ENCODE results near the gene SPTB. TPM values are rescaled to one million over a fixed set of nuclear protein-coding genes. Genes with fewer than 3 reads are reported as not detected.

Gene SPTB
- total RNA-seq, 4 donors from 2014 or later: 123 to 554 (median 266) TPM

GRCh38 chr14:64877846-64878245 is 1.9 kb downstream of the SPTB start:
- no peak for TF ChIP-seq POLR2A (IDR thresholded peaks at IDR 0.05)
- no peak for TF ChIP-seq CTCF (IDR thresholded peaks at IDR 0.05 in 4 of 5, conservative IDR thresholded peaks at IDR 0.05 in 1 of 5)
- in situ Hi-C loops (cut with MboI; ENCODE audit: low sequenced_read_pairs in 4 of 4) (loop anchor here in 2 of 4 donors (5.0 kb wide), 2 partner anchors 36 to 51 kb away; no protein-coding TSS in a partner anchor), intact Hi-C loops (cut with DNase I; ENCODE audit: low total_unique reads) (no loop called here)
- ATAC-seq (no peak), DNase-seq (peak in 1 of 2 donors; percentile 27)
- Histone ChIP-seq H3K4me1 (peaks cover 43 to 64% of the 10 kb centered on the region in 2 donors), H3K36me3 (no peaks in the 10 kb centered on the region), H3K4me3 (peak overlapping the region; percentile 30 to 84 (median 74)), H3K9me3 (no peaks in the 10 kb centered on the region), H3K27ac (peak overlapping the region; percentile 98 to 100 (median 98)), H3K27me3 (peaks cover 0 to 2% (median 0%) of the 10 kb centered on the region in 3 donors)

- no peak for DNase-seq
- no peak for ATAC-seq
- H3K9me3 ChIP-seq: no peaks in the 10 kb centered on the region
- H3K27me3 ChIP-seq: no peaks in the 10 kb centered on the region
- TF ChIP-seq CTCF (IDR thresholded peaks at IDR 0.05 in 4 of 5, conservative IDR thresholded peaks at IDR 0.05 in 1 of 5): no peak
- no peak for TF ChIP-seq POLR2A (IDR thresholded peaks at IDR 0.05)
- H3K36me3 ChIP-seq: no peaks in the 10 kb centered on the region
- no peak overlapping the region for H3K4me3 ChIP-seq
- peaks cover 68 to 83% of the 10 kb centered on the region in 2 donors for H3K4me1 ChIP-seq
- intact Hi-C loops (cut with DNase I; ENCODE audit: low total_unique reads) (no loop called here), in situ Hi-C loops (cut with MboI; ENCODE audit: low sequenced_read_pairs in 4 of 4) (loop anchor here in 2 of 4 donors (5.0 kb wide), 2 partner anchors 33 to 48 kb away; no protein-coding TSS in a partner anchor)
- peak overlapping the region; percentile 98 to 100 (median 98) for H3K27ac ChIP-seq
Measured at GRCh38 chr14:64875350-64875749, 4.4 kb downstream of the SPTB start.

- Histone ChIP-seq H3K36me3 (no peaks in the 10 kb centered on the region), H3K4me3 (peak overlapping the region in 1 of 4 donors; percentile 6), H3K27me3 (no peaks in the 10 kb centered on the region), H3K4me1 (peaks cover 78 to 92% of the 10 kb centered on the region in 2 donors), H3K27ac (peak overlapping the region; percentile 98 to 100 (median 98)), H3K9me3 (no peaks in the 10 kb centered on the region)
- intact Hi-C loops (cut with DNase I; ENCODE audit: low total_unique reads): no loop called here
- TF ChIP-seq POLR2A (IDR thresholded peaks at IDR 0.05) (peak in 1 of 2 donors; percentile 61), CTCF (IDR thresholded peaks at IDR 0.05 in 4 of 5, conservative IDR thresholded peaks at IDR 0.05 in 1 of 5) (no peak)
- peak in 1 of 2 donors; percentile 52 for DNase-seq
- in situ Hi-C loops (cut with MboI; ENCODE audit: low sequenced_read_pairs in 4 of 4): no loop called here
- peak; percentile 86 to 95 for ATAC-seq
Measured at GRCh38 chr14:64873506-64874219, 6.0 kb downstream of the SPTB start.

GRCh38 chr14:64871344-64871743 is 8.4 kb downstream of the SPTB start:
- H3K4me1 ChIP-seq: peaks cover 71 to 95% of the 10 kb centered on the region in 2 donors

More at GRCh38 chr14:64871344-64871743, 8.4 kb downstream of the SPTB start:
- Histone ChIP-seq H3K4me3 (no peak overlapping the region), H3K27me3 (no peaks in the 10 kb centered on the region), H3K36me3 (no peaks in the 10 kb centered on the region), H3K27ac (peak overlapping the region; percentile 98 to 100 (median 98)), H3K9me3 (no peaks in the 10 kb centered on the region)
- ATAC-seq: no peak
- DNase-seq: no peak
- TF ChIP-seq POLR2A (IDR thresholded peaks at IDR 0.05) (no peak), CTCF (IDR thresholded peaks at IDR 0.05 in 4 of 5, conservative IDR thresholded peaks at IDR 0.05 in 1 of 5) (no peak)
- intact Hi-C loops (cut with DNase I; ENCODE audit: low total_unique reads): loop anchor here (2.0 kb wide), 1 partner anchor 15 kb away; no protein-coding TSS in a partner anchor
- in situ Hi-C loops (cut with MboI; ENCODE audit: low sequenced_read_pairs in 4 of 4): no loop called here
